SK-N-SH treated with all-trans-retinoic acid at 6 μM for 48 hours (cell line): ENCODE results near the gene NUMA1.

Experiments
- ATAC-seq: fragments of 200-7000 bp; cut with Tn5 transposase; 3 replicates; pipeline ENCODE4 v1.9.1; 2020; ENCODE audit warnings: mild to moderate bottlenecking, moderate library complexity
- ARNTL ChIP-seq: fragments of 450-650 bp; formaldehyde crosslinking; IDR thresholded peaks from 2 replicates; pipeline ENCODE4 v1.5.0; 2020; ENCODE audit warnings: low read depth, mild to moderate bottlenecking, moderate library complexity, borderline replicate concordance
- CSDC2 ChIP-seq: fragments of 250-450 bp; sonication (Bioruptor Pico); IDR thresholded peaks from 2 replicates; pipeline ENCODE4 v1.5.0; 2020; ENCODE audit warnings: mild to moderate bottlenecking, moderate library complexity
- ESRRG ChIP-seq: fragments of 250-450 bp; sonication (Bioruptor Pico); IDR thresholded peaks from 2 replicates; pipeline ENCODE4 v1.6.1; 2021; ENCODE audit warnings: mild to moderate bottlenecking
- GLIS3 ChIP-seq: fragments of 250-450 bp; sonication (Bioruptor Pico); IDR thresholded peaks from 2 replicates; pipeline ENCODE4 v1.5.0; 2020; ENCODE audit warnings: mild to moderate bottlenecking, moderate library complexity
- ISL1 ChIP-seq: fragments of 250-450 bp; sonication (Bioruptor Pico); IDR thresholded peaks from 2 replicates; pipeline ENCODE4 v2.1.2; 2022; ENCODE audit warnings: mild to moderate bottlenecking, moderate library complexity
- OSR1 ChIP-seq: fragments of 250-450 bp; sonication (Bioruptor Pico); IDR thresholded peaks from 2 replicates; pipeline ENCODE4 v1.8.0; 2022; ENCODE audit warnings: moderate library complexity, mild to moderate bottlenecking, inconsistent platforms
- PPARA ChIP-seq: fragments of 250-450 bp; sonication (Bioruptor Pico); IDR thresholded peaks from 2 replicates; pipeline ENCODE4 v1.5.0; 2020; ENCODE audit warnings: mild to moderate bottlenecking, borderline replicate concordance
- RARB ChIP-seq: fragments of 250-450 bp; sonication (Bioruptor Pico); IDR thresholded peaks from 2 replicates; pipeline ENCODE4 v1.8.0; 2021; ENCODE audit warnings: mild to moderate bottlenecking, moderate library complexity
- SNAI2 ChIP-seq: fragments of 250-450 bp; sonication (Bioruptor Pico); IDR thresholded peaks from 2 replicates; pipeline ENCODE4 v1.5.0; 2020; ENCODE audit warnings: mild to moderate bottlenecking, moderate library complexity
- TCF4 ChIP-seq: fragments of 250-450 bp; sonication (Bioruptor Pico); IDR thresholded peaks from 2 replicates; pipeline ENCODE4 v1.8.0; 2021; ENCODE audit warnings: mild to moderate bottlenecking, moderate library complexity, borderline replicate concordance
- TOX ChIP-seq: fragments of 250-450 bp; sonication (Bioruptor Pico); IDR thresholded peaks from 2 replicates; pipeline ENCODE4 v1.8.0; 2021; ENCODE audit warnings: mild to moderate bottlenecking, moderate library complexity, borderline replicate concordance
- ZC3H10 ChIP-seq: fragments of 250-450 bp; sonication (Bioruptor Pico); IDR thresholded peaks from 2 replicates; pipeline ENCODE4 v1.5.1; 2021; ENCODE audit warnings: mild to moderate bottlenecking, moderate library complexity
- ZFP3 ChIP-seq: fragments of 250-450 bp; sonication (Bioruptor Pico); IDR thresholded peaks from 2 replicates; pipeline ENCODE4 v1.5.0; 2020; ENCODE audit warnings: mild to moderate bottlenecking, moderate library complexity
- ZFP30 ChIP-seq: fragments of 450-650 bp; formaldehyde crosslinking; IDR thresholded peaks from 2 replicates; pipeline ENCODE4 v1.5.0; 2022; ENCODE audit warnings: mild to moderate bottlenecking, moderate library complexity
- ZNF565 ChIP-seq: fragments of 450-650 bp; formaldehyde crosslinking; conservative IDR thresholded peaks from 2 replicates; pipeline ENCODE4 v1.5.0; 2020; ENCODE audit warnings: low read depth, mild to moderate bottlenecking, moderate library complexity
- ZNF70 ChIP-seq: fragments of 450-650 bp; formaldehyde crosslinking; IDR thresholded peaks from 2 replicates; pipeline ENCODE4 v1.5.0; 2020; ENCODE audit warnings: mild to moderate bottlenecking, moderate library complexity
- TF ChIP-seq, protein P1 (sequence below): fragments of 250-450 bp; sonication (Bioruptor Pico); IDR thresholded peaks from 2 replicates; pipeline ENCODE4 v1.5.0; 2020; ENCODE audit warnings: mild to moderate bottlenecking, moderate library complexity
- TF ChIP-seq, protein P2 (sequence below): fragments of 250-450 bp; sonication (Bioruptor Pico); IDR thresholded peaks from 2 replicates; pipeline ENCODE4 v1.5.1; 2021; ENCODE audit warnings: mild to moderate bottlenecking, moderate library complexity
- TF ChIP-seq, protein P3 (sequence below): fragments of 250-450 bp; sonication (Bioruptor Pico); IDR thresholded peaks from 2 replicates; pipeline ENCODE4 v1.5.1; 2020; ENCODE audit warnings: low read depth, mild to moderate bottlenecking, moderate library complexity
- TF ChIP-seq, protein P4 (sequence below): fragments of 250-450 bp; sonication (Bioruptor Pico); IDR thresholded peaks from 2 replicates; pipeline ENCODE4 v1.8.0; 2020; ENCODE audit warnings: mild to moderate bottlenecking, moderate library complexity, borderline replicate concordance

Gene NUMA1

DNA sequence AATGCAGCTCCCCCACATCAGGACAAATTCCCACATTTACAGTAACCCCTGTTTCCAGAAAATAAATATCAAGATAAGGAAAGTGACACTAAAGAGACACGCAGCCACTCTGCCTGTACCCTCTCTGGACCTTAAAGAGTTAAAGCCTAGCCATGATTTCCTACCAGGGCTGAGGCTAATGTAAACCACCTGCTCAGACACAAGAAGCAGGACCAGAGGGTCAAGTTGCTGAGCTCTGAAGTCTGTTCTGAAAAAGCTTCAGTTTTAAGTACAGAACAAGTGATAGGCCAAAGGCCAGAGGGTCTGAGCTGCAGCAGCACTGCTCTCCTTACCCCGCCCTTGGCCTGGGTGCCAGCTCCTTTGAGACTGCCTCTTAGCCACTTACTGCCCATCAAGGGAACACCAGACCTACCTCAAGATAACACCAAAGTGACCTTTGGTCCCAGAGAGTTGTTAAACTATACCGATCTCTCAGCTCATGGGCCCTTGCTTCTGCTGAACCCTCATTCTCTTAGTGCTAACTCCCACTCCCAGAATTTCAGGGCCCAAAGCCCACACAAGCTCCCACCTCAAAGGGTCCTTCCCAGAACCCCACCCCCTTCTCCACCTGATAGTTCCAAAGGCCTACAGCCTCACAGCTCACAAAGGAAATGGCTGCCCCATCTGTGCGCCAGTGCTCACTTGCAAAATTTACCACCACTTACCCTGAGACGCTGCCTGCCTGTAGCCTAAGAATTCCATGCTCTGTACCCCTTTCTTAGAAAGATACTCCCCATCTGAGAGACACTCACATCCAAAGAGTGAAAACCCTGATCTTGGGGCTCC lies 41.1 kb downstream of the NUMA1 start:
- TF ChIP-seq PPARA (CRISPR knock-in tag) (no peak), TCF4 (CRISPR knock-in tag) (peak; percentile 53; the same call in 1 of the 2 replicates)
- peak; percentile 34 for ATAC-seq

DNA sequence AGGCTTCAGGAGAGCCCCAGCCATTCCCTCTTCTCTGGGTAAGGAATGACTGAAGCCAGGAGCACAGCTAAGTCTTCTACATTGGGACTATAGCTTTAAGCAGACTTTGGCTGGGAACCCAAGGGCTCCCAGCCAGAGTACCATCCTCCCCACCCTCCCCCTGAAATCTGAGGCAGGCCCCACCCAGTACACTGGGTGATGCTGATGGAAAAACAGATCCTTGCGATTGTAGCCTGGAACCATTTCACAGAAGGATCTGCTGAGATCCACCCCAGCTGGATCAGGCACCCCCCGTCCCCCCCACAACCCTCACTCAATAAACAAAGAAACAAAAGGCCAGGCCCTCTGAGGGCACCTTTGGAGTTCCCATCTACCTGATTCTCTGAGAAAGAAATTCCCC lies 41.9 kb downstream of the NUMA1 start:
- TF ChIP-seq TCF4 (CRISPR knock-in tag) (no peak), ZFP30 (CRISPR knock-in tag) (no peak), ISL1 (CRISPR knock-in tag) (no peak), ZFP3 (CRISPR knock-in tag) (no peak), SNAI2 (no peak), ARNTL (no peak), OSR1 (no peak), PPARA (CRISPR knock-in tag) (no peak), ZNF565 (no peak), GLIS3 (no peak), TOX (no peak)
- TF ChIP-seq, protein P1, sequence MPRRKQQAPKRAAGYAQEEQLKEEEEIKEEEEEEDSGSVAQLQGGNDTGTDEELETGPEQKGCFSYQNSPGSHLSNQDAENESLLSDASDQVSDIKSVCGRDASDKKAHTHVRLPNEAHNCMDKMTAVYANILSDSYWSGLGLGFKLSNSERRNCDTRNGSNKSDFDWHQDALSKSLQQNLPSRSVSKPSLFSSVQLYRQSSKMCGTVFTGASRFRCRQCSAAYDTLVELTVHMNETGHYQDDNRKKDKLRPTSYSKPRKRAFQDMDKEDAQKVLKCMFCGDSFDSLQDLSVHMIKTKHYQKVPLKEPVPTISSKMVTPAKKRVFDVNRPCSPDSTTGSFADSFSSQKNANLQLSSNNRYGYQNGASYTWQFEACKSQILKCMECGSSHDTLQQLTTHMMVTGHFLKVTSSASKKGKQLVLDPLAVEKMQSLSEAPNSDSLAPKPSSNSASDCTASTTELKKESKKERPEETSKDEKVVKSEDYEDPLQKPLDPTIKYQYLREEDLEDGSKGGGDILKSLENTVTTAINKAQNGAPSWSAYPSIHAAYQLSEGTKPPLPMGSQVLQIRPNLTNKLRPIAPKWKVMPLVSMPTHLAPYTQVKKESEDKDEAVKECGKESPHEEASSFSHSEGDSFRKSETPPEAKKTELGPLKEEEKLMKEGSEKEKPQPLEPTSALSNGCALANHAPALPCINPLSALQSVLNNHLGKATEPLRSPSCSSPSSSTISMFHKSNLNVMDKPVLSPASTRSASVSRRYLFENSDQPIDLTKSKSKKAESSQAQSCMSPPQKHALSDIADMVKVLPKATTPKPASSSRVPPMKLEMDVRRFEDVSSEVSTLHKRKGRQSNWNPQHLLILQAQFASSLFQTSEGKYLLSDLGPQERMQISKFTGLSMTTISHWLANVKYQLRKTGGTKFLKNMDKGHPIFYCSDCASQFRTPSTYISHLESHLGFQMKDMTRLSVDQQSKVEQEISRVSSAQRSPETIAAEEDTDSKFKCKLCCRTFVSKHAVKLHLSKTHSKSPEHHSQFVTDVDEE (CRISPR knock-in tag) = no peak
- TF ChIP-seq, protein P2, sequence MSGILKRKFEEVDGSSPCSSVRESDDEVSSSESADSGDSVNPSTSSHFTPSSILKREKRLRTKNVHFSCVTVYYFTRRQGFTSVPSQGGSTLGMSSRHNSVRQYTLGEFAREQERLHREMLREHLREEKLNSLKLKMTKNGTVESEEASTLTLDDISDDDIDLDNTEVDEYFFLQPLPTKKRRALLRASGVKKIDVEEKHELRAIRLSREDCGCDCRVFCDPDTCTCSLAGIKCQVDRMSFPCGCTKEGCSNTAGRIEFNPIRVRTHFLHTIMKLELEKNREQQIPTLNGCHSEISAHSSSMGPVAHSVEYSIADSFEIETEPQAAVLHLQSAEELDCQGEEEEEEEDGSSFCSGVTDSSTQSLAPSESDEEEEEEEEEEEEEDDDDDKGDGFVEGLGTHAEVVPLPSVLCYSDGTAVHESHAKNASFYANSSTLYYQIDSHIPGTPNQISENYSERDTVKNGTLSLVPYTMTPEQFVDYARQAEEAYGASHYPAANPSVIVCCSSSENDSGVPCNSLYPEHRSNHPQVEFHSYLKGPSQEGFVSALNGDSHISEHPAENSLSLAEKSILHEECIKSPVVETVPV (CRISPR knock-in tag) = no peak
- peak; percentile 36 for ATAC-seq

DNA sequence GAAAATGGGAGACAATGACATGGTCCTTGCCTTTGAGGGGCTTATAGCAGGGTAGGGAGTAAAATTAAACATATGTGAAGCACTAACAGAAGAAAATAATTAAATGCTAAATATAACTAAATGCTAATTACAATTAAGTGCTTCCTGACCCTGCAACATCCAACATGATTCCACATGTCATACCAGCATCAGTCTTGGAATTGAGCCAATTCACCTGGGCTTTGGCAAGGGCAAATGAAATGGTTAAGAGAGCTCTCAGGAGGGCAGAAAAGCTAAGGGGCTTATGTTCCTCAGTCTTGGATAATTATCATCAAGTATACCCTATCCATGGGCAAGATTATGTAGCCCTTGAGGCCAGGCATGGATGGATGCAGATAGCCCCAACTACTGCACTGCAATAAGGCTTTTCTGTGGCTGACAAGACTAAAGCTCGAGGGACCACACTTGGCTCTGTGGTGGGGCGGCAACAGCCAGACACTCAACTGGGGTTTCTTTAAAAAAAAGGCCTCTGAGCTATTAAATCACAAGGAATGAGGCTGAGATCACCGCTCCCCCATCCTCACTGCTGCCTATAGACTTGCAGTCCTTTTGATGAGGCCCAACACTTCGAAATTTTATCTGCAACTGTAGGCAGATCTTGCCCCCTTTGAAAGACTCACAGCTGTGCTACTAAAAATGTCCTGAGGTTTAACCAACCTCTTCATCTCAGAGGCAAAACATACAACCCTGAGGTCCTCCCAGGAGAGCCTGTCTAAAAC lies 42.6 kb downstream of the NUMA1 start:
- ATAC-seq = no peak

More for the DNA sequence above, 42.6 kb downstream of the NUMA1 start:
- no peak for TF ChIP-seq CSDC2
- TF ChIP-seq, protein P3, sequence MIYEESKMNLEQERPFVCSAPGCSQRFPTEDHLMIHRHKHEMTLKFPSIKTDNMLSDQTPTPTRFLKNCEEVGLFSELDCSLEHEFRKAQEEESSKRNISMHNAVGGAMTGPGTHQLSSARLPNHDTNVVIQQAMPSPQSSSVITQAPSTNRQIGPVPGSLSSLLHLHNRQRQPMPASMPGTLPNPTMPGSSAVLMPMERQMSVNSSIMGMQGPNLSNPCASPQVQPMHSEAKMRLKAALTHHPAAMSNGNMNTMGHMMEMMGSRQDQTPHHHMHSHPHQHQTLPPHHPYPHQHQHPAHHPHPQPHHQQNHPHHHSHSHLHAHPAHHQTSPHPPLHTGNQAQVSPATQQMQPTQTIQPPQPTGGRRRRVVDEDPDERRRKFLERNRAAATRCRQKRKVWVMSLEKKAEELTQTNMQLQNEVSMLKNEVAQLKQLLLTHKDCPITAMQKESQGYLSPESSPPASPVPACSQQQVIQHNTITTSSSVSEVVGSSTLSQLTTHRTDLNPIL (CRISPR knock-in tag) = no peak
- TF ChIP-seq RARB (CRISPR knock-in tag) = no peak
- no peak for TF ChIP-seq OSR1
- TF ChIP-seq ZNF70 (CRISPR knock-in tag) = no peak
- TF ChIP-seq ZC3H10 (CRISPR knock-in tag) = no peak
- no peak for TF ChIP-seq ISL1 (CRISPR knock-in tag)
- TF ChIP-seq SNAI2 = no peak
- no peak for TF ChIP-seq ZNF565
- TF ChIP-seq ESRRG (CRISPR knock-in tag) = no peak
- TF ChIP-seq, protein P2 (CRISPR knock-in tag) = no peak
- TF ChIP-seq, protein P4, sequence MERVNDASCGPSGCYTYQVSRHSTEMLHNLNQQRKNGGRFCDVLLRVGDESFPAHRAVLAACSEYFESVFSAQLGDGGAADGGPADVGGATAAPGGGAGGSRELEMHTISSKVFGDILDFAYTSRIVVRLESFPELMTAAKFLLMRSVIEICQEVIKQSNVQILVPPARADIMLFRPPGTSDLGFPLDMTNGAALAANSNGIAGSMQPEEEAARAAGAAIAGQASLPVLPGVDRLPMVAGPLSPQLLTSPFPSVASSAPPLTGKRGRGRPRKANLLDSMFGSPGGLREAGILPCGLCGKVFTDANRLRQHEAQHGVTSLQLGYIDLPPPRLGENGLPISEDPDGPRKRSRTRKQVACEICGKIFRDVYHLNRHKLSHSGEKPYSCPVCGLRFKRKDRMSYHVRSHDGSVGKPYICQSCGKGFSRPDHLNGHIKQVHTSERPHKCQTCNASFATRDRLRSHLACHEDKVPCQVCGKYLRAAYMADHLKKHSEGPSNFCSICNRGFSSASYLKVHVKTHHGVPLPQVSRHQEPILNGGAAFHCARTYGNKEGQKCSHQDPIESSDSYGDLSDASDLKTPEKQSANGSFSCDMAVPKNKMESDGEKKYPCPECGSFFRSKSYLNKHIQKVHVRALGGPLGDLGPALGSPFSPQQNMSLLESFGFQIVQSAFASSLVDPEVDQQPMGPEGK (CRISPR knock-in tag) = no peak
- TF ChIP-seq ZFP3 (CRISPR knock-in tag) = no peak
- TF ChIP-seq GLIS3 = no peak
- TF ChIP-seq, protein P1 (CRISPR knock-in tag) = no peak
